ENCODE data around the gene DNAJB8.

The DNAJB8 gene

DNA sequence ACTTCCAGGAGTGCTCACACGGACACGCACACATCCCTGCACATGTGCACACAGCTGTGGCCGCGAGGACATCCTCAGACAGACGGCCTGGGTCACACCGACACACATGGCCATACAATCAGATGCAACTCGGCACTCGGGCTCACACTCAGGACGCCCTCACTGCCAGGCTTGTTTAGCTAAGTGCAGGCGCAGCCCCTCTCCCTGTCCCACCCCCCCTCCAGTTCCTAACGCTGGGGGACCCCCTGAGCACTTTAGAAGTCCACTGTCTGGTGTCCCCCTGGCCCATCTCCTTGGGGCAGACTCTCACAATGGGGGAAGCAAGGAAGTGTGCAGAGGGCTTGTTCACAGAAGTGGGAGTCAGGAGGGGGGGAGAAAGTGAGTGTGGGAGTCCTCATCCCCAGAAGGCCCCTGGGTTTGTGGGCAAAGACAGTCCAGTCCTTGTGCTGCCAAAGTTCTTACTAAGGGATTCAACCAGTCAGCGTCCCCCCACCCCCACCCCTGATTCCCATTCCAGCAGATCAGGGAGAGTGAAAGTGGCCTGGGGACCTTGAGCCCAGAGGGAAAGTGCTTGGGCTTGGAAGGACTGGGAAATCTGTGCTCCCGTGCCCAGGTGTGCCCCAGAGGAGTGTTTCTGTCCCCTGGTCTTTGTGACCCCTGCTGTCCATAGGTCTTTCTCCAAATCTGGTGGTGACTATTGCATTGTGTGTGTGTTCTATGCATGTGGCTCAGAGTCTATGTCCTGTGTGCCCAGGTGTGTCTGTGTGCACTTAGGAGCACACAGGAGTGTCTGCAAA lies 27.1 kb upstream of the DNAJB8 start:
- DNase-seq: no peak

DNA sequence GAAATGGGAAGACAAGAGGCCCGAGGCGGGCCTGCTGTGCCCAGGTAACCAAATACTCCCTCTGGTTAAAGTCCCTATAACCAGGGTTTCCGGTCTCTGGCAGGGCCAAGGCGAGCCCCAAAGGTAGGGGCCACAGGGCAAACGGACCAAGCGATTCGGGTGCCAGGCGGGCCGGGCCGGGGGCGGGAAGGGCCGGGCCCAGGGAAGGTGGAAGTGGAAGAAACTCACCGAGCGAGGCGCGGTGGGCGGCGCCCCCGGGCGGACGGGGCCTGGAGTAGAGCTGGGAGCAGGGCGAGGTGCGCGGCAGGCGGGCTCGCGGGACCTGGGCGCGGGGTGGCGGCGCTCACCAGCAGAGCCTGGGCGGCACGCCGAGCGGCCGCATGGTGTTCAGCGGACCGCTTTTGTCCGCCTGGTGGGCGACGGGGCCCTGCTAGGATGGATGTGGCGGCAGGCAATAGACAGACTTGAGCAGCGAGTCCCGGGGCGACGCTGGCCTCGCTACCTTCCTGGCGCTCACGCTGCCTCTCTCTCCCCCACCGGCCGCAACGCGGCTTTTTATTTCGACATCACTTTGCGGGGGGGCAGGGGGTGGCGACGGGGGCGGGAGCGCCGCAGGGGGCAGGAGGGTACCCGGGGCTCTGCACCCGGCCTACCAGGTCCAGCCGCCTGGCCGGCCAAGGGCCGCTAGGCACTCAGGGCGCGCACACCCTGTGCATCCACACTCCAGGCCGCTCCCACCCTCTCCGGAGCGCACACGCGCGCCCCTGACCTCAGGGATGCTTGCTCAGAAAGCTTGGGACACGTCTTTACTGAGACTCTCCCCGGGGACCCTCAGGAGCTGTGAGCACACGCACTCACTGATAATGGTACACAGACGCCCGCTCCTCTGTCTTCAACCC lies 26.2 kb upstream of the DNAJB8 start, which contains the start of gene GATA2:
Gene GATA2 (minus strand): TSS at position 531 of the 899 bp plus-strand sequence. CDS start 6,170 bp downstream, outside the sequence.
- peak; percentile 26 for DNase-seq

DNA sequence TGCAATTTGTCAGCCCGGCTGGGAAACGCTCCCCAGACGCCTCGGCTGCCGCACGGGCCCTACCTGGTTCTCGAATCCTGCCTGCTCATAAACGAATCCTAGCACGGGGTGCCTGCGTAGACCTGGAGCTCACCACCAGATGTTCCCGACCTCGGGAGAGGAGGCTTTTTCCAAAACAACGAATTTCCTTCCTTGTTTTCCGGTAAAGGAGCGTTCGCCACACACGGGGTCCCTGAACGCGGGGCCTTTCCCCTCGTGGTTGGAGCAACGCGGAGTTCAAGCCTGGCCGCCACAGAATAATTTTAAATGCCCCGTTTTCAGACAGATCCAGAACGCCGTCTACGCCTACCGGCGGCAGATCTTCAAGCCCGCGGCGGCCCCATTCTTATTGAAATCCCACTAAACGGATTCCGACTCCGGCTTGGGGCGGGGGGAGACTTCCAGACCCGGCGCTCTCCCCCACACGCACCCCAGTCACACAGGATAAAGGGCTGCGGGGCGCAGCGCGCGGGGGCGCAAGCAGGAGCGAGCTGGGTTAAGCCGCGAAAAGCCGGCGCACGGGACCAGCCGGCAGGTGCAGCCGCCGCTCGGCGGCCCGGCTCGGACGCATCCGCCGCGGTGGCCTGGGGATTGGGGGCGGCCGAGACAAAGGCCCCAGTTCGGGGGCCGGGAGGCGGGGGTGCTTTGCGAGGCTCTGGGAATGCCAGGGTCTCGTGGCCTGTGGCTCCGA lies 25.4 kb upstream of the DNAJB8 start:
- DNase-seq: no peak

DNA sequence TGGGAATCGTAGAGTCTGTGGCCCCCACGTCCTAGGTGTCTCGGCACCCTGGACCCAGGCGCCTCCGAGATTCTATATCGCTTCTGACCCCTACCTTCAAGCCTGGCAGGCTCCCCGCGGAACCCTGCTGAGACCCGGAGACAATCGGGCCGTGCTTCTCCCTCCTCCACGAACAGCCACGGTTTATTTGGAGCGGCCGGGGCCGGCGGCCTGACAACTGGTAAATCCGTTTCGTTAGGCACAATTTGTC lies 24.9 kb upstream of the DNAJB8 start:
- peak; percentile 63 for DNase-seq

DNA sequence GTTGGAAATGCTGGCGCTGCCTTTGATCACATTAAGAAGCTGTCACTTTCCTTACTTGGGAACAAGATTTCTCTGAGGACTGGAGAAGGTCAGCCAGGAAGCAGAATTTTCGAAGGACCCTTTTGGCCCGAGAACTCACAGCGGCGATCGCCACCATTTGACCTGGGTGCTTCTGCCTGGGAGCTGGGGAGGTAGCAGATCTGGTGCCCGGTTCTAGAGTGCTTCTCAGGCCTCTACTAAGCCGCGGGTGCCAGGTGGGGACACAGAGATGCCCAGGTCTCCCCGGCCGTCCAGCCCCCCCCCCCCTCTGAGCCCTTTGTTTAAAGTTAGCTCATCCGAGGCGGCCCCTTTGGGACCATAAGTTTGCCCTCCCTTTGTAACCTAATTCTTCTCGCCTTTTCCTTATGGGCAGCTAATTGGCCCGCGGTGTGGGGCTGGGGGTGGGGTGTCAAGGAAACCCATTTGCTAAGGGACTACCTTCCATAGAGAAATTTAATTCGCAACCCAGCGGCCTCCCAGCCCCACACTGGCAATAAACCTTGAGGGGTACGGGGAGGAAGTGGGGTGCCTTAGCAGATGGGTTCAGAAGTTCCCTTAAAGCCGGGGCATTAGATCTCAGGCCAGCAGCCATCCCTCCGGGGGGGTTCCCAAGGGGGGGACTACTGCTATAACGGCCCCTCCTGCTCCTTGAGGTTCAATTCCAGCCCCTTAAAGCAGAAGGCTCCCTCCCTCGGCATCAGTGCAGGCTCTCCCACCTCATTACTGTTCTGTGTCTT lies 24.4 kb upstream of the DNAJB8 start:
- DNase-seq: no peak

DNA sequence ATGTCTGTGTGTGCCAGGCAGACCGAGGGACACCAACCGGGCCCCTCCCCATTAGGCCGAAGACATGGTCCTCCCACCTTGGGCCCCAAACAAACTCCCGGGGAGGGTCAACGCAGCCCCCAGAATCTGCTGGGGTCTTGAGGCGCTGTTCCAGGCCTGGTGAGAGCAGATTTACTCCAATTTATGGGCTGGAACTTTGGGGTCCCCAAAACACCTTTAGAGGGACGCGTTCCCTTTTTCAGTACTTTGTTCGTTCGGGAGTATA lies 23.9 kb upstream of the DNAJB8 start:
- DNase-seq: no peak

DNA sequence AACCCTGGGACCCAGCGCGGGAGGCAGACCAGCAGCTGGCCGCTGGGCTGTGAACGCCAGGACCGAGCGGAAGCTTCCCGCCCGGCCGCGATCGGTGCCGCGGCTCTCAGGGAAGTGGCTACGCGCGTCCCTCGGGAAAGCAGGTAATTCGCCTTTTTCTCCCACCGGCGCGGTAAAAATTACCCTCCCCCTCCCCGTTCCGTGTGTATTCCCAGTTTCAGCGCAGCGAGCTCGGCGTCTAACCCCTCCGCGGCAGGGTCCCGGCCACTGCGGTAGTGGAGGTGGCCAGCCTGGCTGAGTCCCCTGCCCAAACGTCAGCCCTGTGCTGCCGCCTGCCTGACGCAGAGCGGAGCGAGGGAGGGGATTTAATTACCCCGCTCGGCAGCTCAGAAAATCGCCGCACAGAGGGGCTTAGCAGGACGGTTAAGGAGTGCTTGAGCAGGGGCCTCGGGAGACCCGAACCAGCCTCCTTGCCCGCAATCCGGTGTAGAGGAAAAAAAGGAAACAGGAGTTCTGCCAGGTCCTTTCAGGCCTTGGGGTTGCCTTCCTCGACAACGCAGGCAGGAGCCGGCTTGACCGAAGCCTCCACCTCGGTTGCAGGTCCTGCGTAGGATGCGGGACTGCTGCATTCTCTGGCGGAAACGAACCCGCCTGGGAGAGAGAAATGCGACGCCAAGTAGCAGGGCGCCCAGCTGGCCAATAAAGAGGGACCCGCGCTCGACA lies 23.4 kb upstream of the DNAJB8 start:
- DNase-seq: peak; percentile 54

DNA sequence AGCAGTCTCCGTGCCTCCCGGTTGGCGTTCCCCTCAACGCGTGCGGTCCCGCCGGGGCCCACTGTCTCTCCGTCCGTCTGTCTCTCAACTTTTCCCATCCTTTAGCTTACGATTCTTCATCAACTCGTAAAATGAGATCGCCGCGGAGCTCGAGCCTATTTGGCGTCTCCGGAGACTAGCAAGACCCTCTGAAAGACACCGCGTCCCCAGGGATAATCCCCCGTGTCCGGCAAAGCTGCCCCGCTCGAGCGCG lies 22.9 kb upstream of the DNAJB8 start:
- peak; percentile 43 for DNase-seq

DNA sequence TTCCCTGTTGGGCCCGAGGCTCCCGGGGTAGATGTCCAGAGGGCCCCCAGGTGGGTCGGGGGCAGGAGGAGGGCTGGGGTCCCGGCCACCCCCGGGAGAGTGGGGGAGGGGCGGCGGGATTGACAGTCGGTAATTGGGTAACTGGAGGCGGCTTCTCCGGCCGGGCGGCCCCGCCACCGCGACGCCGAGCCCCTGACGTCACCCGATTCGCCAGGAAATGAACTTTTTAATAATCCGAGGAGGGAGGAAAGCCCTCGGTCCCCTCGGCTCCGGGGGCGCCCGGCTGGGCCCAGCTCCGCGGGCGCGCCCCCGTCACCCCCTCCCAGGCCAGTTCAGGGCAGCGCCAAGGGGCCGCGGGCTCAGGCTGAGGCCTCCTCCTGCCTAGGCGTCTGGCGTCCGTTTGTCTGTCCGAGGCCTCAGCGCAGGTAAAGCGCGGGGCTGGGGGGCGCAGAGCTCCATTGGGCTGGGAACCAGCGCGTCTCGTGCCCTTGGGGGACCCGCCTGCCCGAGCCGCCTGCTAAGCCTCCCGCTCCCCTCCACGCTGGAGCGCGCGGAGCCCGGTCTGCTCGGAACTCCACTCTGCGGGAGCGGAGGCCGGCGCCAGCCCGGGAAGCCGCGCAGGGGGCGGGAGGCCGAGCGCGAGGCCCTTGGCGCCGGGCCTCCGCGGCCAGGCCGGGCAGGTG lies 22.4 kb upstream of the DNAJB8 start:
- peak; percentile 64 for DNase-seq

DNA sequence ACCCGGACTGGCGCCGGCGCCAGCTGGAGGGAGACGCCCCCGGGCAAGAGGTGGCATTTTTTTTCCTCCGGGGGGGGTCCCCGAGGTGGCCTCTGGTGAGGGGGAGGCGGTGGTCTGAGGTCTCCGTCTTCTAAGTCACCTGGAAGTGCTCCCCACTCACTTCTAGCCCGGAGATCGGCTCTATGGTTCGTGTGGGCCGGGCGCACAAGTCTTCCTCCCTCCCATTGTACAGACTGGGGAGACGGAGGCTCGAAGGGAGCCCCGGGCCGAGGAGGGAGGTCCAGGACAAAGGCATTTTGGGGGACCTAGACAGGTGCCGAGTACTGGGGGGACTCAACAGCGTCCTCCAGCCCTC lies 21.9 kb upstream of the DNAJB8 start:
- no peak for DNase-seq

DNA sequence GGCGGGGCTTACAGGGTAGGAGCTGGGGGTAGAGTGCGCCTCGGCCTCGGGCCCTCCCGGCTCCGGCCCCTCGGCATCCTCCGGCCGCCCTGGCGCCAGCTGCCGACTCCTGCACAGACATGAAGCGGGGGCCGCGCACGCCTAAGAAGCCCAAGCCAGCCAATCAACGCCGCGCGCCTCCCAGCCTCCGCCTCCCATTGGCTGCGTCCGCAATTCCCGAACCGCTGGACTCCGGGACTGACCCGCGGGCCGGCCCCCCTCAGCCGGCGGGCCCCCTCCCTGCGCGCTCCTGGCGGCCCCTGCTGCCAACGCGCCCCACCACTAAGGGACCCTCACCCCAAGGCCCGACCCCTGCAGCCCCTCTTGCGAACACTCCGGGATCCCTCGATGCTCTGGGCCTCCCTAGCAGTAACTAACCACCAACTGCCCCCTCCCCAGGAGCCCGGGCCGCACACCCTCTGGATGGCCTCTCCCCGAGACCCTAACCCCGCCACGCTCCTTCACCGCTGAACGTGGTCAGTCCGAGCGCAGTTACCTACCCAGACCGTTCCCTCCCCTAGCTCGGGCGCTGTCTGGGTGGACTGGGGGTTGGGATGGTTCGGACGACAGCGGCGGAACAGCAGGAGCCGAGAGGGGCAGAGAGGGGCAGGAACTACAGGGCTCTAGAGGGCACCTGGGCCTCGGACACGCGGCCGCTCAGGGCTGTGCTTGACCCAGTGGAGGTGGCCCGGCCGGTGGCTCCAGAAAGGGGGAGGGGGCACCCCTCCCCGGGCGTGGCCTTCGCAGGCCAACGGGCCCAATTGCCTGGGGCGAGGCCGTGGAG lies 21.3 kb upstream of the DNAJB8 start:
- DNase-seq: peak; percentile 84

DNA sequence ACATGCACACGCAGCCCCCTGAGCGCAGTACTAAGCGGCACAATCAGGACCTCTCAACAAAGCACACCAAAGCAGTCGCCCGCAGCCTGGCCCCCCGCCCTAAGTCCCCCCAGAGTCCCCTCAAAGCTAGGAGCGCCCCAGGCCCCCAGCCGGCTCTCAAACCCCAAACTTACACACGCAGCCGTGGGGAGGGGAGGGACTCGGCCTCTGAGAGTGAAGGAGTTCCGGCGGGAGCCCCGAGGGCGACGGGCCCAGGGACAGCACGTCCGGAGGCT lies 20.8 kb upstream of the DNAJB8 start:
- DNase-seq: no peak

DNA sequence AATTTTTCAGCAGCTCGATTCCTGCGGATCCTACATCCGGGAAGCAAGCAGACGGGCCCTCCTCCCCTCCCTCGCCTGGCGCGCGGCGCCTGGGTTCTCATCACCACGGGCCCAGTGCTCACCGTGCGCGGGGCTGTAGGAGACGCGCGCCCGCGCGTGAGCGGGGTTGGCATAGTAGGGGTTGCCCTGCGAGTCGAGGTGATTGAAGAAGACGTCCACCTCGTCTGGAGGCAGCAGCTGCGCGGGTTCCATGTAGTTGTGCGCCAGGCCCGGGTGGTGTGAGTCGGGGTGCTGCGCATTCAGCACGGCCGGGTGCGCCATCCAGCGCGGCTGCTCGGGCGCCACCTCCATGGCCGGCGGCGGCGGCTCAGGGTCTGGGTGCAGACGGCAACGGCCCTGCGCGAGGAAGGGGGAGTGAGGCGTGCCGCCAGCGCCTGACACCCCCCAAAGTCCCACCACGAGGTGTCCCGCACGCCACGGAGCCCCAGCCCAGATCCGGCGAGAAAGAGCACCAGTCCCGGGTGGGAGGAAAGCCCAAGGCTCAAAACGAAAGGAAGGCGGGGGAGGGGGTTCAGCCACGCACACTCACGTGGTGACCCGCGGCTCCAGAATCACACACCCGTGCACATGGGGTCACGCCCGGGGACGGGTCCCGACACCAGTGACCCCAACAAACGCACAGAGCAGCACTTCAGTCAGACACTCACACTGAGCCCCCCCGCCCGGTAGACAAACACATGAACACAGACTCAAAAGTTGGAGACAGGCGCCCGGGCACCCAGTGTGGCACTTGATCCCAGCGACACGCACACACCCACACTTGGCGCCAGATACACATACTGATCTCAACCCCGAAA lies 20.2 kb upstream of the DNAJB8 start:
- peak; percentile 47 for DNase-seq

DNA sequence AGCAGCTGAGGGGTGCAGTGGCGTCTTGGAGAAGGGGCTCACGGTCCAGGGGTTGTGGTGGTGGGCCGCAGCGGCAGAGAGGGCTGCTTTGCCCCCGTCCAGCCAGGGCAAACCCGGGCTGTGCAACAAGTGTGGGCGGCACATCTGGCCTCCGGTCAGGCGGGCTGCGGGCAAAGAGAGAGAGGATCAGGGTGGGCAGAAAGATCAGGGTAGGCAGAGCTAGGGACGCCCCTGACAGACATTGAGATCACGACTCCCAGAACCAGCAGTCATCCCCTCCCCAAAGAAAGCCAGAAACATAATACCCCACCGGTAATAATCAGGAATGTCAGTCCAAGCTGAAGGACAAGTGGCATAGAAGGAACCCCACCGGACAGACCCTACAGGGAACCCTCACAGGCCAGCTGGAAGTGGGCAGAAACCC lies 19.5 kb upstream of the DNAJB8 start:
- DNase-seq: no peak

DNA sequence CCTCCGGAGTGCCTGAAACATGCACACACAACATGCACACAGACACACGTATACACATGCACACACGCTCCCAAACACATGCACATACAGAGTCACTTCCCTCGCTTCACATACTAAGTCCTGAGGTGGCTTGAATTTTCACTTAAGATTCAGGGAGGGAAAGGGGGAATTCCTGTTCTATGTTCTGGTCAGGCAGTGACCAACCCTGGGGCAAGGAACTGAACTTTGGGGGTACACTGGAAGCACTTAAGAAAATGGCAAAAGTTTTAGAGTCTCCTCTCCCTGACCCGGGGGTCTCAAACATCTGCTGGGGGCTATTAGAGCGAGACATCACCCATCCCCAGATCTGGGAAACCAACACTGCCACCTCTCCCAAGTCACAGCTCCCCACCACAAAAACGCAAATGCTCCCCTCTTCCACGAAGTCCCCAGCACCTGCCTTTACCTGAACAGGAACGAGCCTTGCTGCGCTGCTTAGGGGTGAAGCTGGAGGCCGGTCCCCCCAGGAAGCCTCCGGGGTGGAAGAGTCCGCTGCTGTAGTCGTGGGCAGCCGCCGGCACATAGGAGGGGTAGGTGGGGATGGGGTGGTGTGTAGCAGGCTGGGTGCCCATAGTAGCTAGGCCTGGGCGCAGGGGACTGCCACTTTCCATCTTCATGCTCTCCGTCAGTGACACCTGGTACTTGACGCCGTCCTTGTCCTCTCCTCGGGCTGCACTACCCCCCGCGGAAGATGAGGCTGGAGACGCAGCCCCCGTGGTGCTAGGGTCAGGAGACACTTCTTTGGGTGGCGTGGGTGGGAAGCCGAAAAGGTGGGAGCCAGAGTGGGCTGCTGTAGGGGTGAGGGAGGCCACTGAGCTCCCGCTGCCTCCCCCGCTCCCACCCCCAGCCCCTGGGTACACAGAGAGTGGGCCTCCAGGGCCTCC lies 18.9 kb upstream of the DNAJB8 start:
- no peak for DNase-seq

DNA sequence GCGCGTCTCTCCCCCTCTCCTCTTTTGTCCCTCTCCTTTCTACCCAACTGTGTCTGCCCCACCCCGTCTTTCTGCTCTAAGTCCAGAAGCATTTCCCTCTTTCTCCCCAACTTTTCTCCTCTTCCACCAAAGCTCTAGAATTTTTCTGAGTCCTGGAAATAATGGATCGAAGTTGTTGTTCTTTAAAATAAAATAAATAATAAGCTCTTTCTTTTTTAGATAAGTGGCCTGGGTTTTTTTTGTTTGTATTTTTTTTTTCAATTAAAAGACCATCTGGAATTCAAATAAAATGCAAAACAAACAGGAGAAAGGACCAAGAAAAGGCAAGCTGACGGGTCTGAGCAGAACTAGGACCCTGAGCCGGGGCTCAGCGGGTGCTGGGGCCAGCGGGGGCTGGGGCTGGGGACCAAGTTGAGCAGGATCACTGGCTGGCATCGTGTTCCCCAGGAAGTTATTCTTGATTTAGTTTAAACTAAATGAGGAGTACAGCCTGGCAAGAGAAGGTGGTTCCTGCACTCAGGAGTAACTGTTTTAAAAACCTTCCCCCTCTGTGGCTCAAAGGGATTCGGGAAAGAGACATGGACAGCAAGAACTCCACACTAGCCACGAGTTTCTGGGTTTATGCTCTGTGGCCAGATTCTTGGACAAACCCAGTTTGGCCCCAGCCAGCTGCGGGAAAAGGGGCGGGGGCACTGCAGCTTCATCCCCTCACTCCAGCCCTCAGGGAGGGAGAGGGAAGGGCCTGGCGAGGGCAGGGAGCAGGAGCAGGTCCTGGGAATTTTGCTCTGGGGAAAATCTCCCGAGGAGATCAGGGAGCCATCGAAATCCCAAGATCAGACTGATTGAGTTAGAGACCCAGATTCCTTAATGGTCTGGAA lies 18.0 kb upstream of the DNAJB8 start:
- no peak for DNase-seq

DNA sequence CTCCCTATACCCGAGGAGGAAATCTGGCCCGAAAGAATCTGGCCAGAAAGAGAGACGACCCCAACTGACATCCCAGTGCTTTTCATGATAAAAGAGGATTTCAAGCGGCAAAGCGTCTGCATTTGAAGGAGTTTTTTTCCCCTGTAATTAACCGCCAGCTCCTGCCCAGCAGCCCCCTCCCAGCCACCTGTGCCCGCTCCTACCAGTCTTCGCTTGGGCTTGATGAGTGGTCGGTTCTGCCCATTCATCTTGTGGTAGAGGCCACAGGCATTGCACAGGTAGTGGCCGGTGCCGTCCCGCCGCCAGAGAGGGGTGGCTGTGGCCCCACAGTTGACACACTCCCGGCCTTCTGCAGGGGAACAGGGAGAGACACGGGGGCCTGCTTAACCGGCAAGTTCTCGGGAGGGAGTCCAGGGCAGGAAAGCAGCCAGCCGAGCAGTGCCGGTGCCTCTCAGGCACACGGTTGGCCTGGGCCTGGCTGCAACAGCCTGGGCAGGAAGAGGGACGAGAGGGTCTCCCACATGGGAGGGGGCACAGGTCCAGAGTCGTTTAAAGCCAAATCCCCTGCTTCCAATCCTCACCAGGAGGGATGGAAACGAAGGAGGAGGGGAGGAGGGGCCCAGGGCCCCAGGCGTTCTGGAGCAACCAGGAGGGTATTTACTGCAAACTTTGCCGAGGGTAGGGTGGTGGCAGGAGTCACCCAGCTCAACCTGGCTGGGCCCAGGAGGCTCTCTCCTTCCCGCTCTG lies 17.1 kb upstream of the DNAJB8 start:
- peak; percentile 44 for DNase-seq
